ACHN (cell line): ENCODE results near the gene GALNT9.

Source experiments
- DNase-seq: peaks from one replicate; pipeline ENCODE4 v3.0.0-alpha.2; 2015
- in situ Hi-C: cut with HindIII; loops from 2 replicates; pipeline ENCODE4 v1.10.0; 2017; ENCODE audit warnings: low sequenced_read_pairs, low pct_ligation_motif_present, low pct_unique_long_range_greater_than_20kb

GALNT9 gene

GRCh38 chr12:132166801-132167591, 162.4 kb downstream of the GALNT9 start:
- in situ Hi-C loops = no loop called here
- no peak for DNase-seq

GRCh38 chr12:132166093-132166492, 163.3 kb downstream of the GALNT9 start:
- in situ Hi-C loops = no loop called here
- DNase-seq = no peak

- in situ Hi-C loops = no loop called here
- no peak for DNase-seq
These were observed 163.8 kb downstream of the GALNT9 start for GRCh38 chr12:132165584-132165983.

GRCh38 chr12:132164426-132164825, 165.0 kb downstream of the GALNT9 start:
- in situ Hi-C loops = no loop called here
- no peak for DNase-seq

- peak; percentile 39 for DNase-seq
- in situ Hi-C loops = no loop called here
These were observed 165.5 kb downstream of the GALNT9 start for GRCh38 chr12:132163911-132164288.

GRCh38 chr12:132163041-132163910, 166.1 kb downstream of the GALNT9 start:
- DNase-seq = no peak
- in situ Hi-C loops = no loop called here

- peak; percentile 51 for DNase-seq
- in situ Hi-C loops = no loop called here
These were observed 166.8 kb downstream of the GALNT9 start for GRCh38 chr12:132162508-132163031.

GRCh38 chr12:132161796-132162507, 167.4 kb downstream of the GALNT9 start:
- DNase-seq = no peak
- in situ Hi-C loops = no loop called here

GRCh38 chr12:132161036-132161781, 168.2 kb downstream of the GALNT9 start:
- DNase-seq = no peak
- in situ Hi-C loops = no loop called here

- in situ Hi-C loops = no loop called here
- no peak for DNase-seq
These were observed 168.8 kb downstream of the GALNT9 start for GRCh38 chr12:132160601-132161035.

GRCh38 chr12:132160016-132160415, 169.4 kb downstream of the GALNT9 start:
- in situ Hi-C loops = no loop called here
- no peak for DNase-seq

GRCh38 chr12:132159555-132160003, 169.8 kb downstream of the GALNT9 start:
- DNase-seq = no peak
- in situ Hi-C loops = no loop called here

GRCh38 chr12:132158677-132159554, 170.5 kb downstream of the GALNT9 start:
- DNase-seq = no peak
- in situ Hi-C loops = no loop called here

GRCh38 chr12:132157733-132158409, 171.5 kb downstream of the GALNT9 start:
- in situ Hi-C loops = no loop called here
- no peak for DNase-seq

GRCh38 chr12:132156573-132157325, 172.6 kb downstream of the GALNT9 start:
- in situ Hi-C loops = no loop called here
- DNase-seq = no peak
